ENCODE data around the gene SLC1A2. TPM values are rescaled to one million over a fixed set of nuclear protein-coding genes. Genes with fewer than 3 reads are reported as not detected.

The SLC1A2 gene
- 54.3 TPM for total RNA-seq (ENCODE audit: unreplicated experiment)
- long read RNA-seq, partial matches to known transcripts, result 0 of 3 reads
- long read RNA-seq, other reads (novel, unspliced or antisense), result 1 of 3 reads

DNA sequence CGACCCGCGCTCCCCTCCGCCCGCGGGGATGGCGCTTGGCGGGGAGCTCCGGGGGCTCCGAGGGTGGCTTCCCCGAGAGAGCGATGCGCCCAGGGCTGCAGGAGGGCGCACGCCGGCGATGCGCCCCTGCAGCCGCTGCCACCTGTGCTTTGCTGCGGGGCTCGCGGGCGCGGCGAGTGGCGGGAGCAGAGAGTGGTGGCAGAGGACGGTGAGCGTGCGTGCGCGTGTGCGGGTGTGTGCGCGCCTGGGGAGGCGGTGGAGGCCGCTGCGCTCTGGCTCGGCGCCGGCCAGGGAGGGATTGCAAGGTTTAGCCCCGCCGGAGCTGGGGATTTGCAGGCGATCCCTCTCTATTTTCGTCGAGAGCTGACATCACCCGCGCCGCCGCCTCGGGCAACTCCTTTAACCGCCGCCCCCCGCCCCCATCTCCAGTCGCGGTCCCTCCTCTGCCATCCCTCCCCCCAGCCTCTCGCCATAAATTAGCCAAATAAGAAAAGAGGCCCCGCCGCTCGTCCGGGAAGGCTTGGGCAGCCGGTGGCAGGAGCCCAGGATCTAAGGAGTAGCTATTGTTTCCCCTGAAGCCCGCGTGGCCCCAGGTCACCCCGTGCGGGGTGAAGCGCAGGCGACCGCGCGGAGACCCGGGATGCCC is at the start of gene SLC1A2:
Gene SLC1A2, minus strand, starts transcription at position 375 of the 646 bp plus-strand sequence. CDS start 592 bp downstream, outside the sequence.
- Mint-ChIP-seq H3K4me1 (ENCODE audit: low read depth, unreplicated experiment) (peaks cover 17% of the 10 kb centered on the region), H3K27ac (ENCODE audit: unreplicated experiment) (peak within 1 kb of the TSS; percentile 94), H3K4me3 (ENCODE audit: unreplicated experiment) (peak within 1 kb of the TSS; percentile 97), H3K9me3 (ENCODE audit: unreplicated experiment) (peaks cover 21% of the 10 kb centered on the region), H3K36me3 (ENCODE audit: unreplicated experiment) (peaks cover 4% of the 10 kb centered on the region), H3K27me3 (ENCODE audit: unreplicated experiment) (peaks cover 12% of the 10 kb centered on the region)
- TF ChIP-seq, protein P1, sequence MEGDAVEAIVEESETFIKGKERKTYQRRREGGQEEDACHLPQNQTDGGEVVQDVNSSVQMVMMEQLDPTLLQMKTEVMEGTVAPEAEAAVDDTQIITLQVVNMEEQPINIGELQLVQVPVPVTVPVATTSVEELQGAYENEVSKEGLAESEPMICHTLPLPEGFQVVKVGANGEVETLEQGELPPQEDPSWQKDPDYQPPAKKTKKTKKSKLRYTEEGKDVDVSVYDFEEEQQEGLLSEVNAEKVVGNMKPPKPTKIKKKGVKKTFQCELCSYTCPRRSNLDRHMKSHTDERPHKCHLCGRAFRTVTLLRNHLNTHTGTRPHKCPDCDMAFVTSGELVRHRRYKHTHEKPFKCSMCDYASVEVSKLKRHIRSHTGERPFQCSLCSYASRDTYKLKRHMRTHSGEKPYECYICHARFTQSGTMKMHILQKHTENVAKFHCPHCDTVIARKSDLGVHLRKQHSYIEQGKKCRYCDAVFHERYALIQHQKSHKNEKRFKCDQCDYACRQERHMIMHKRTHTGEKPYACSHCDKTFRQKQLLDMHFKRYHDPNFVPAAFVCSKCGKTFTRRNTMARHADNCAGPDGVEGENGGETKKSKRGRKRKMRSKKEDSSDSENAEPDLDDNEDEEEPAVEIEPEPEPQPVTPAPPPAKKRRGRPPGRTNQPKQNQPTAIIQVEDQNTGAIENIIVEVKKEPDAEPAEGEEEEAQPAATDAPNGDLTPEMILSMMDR (IDR thresholded peaks at IDR 0.05; ENCODE audit: partially characterized antibody, unreplicated experiment), result no peak
- peak; percentile 87 for DNase-seq

GRCh38 chr11:35466058-35466457 is 46.7 kb upstream of the SLC1A2 start:
- Mint-ChIP-seq H3K9me3 (ENCODE audit: unreplicated experiment) (peaks cover 8% of the 10 kb centered on the region), H3K27me3 (ENCODE audit: unreplicated experiment) (peaks cover 7% of the 10 kb centered on the region), H3K4me1 (ENCODE audit: low read depth, unreplicated experiment) (peaks cover 17% of the 10 kb centered on the region), H3K36me3 (ENCODE audit: unreplicated experiment) (no peaks in the 10 kb centered on the region), H3K27ac (ENCODE audit: unreplicated experiment) (no peak overlapping the region), H3K4me3 (ENCODE audit: unreplicated experiment) (no peak overlapping the region)
- TF ChIP-seq, protein P1 (IDR thresholded peaks at IDR 0.05; ENCODE audit: partially characterized antibody, unreplicated experiment), result no peak
- DNase-seq, result no peak

- Mint-ChIP-seq H3K27me3 (ENCODE audit: unreplicated experiment) (peaks cover 3% of the 10 kb centered on the region), H3K36me3 (ENCODE audit: unreplicated experiment) (no peaks in the 10 kb centered on the region)
Observed at GRCh38 chr11:35464308-35464707, 45.0 kb upstream of the SLC1A2 start.

DNA sequence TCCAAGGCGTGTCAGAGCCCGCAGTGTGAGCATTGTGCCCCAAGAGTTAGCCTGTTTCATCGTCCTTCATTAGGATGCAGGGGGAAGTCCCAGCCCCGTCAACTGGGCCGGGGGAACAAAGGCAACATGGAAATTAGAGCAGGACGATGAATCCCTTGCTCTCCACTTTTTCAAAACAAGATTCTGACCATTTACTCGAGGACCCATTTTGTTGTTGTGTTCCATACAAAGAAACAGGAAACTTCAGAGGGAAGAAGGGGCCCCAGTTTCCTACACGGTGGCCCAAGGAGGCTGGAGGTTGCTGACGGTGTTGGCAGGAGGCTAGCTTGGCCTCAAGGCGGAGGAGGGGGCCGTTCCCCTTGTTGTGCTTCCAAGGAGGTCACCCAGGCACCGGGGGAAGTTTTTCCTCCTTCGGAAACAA is 44.0 kb upstream of the SLC1A2 start:
- no peak for DNase-seq
- TF ChIP-seq, protein P1 (IDR thresholded peaks at IDR 0.05; ENCODE audit: partially characterized antibody, unreplicated experiment), result no peak
- H3K27ac Mint-ChIP-seq (ENCODE audit: unreplicated experiment), result no peak overlapping the region
- no peaks in the 10 kb centered on the region for H3K36me3 Mint-ChIP-seq (ENCODE audit: unreplicated experiment)
- no peaks in the 10 kb centered on the region for H3K9me3 Mint-ChIP-seq (ENCODE audit: unreplicated experiment)
- H3K4me3 Mint-ChIP-seq (ENCODE audit: unreplicated experiment), result no peak overlapping the region
- H3K4me1 Mint-ChIP-seq (ENCODE audit: low read depth, unreplicated experiment), result peaks cover 3% of the 10 kb centered on the region
- peaks cover 3% of the 10 kb centered on the region for H3K27me3 Mint-ChIP-seq (ENCODE audit: unreplicated experiment)

More at GRCh38 chr11:35464308-35464707, 45.0 kb upstream of the SLC1A2 start:
- TF ChIP-seq, protein P1 (IDR thresholded peaks at IDR 0.05; ENCODE audit: partially characterized antibody, unreplicated experiment), result no peak
- Mint-ChIP-seq H3K4me1 (ENCODE audit: low read depth, unreplicated experiment) (peaks cover 6% of the 10 kb centered on the region), H3K4me3 (ENCODE audit: unreplicated experiment) (no peak overlapping the region), H3K27ac (ENCODE audit: unreplicated experiment) (no peak overlapping the region), H3K9me3 (ENCODE audit: unreplicated experiment) (no peaks in the 10 kb centered on the region)
- no peak for DNase-seq

DNA sequence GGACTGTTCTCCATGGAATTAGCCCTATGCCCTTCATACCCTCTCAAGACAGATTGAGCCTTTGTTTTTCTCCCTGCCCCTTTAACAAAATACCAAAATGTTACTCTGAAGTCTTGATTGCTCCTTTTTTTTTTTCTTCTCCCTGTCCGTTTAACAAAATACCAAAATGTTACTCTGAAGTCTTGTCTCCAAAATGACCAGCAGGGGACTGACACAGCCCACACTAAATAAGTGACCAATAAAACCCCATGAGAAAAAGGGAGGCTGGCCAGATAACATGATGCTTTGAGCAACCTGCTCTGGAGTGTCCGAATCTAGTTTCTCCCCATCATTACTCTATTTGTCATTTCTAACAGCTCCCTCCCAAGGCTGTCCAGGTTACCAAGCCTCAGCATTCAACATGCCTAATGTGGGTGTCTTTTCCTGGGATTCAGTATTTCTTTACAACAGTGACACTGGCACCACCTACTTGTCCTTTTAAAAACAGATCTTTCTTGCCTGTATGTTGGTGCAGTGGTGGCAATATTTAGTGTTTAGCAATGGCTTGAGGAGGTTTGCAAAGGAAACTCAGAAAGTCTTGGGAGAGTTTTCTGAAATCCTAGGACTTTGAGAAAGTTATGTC is 42.7 kb upstream of the SLC1A2 start:
- Mint-ChIP-seq H3K4me3 (ENCODE audit: unreplicated experiment) (no peak overlapping the region), H3K9me3 (ENCODE audit: unreplicated experiment) (no peaks in the 10 kb centered on the region), H3K27me3 (ENCODE audit: unreplicated experiment) (peaks cover 3% of the 10 kb centered on the region), H3K4me1 (ENCODE audit: low read depth, unreplicated experiment) (peaks cover under 1% of the 10 kb centered on the region), H3K36me3 (ENCODE audit: unreplicated experiment) (no peaks in the 10 kb centered on the region), H3K27ac (ENCODE audit: unreplicated experiment) (no peak overlapping the region)
- TF ChIP-seq, protein P1 (IDR thresholded peaks at IDR 0.05; ENCODE audit: partially characterized antibody, unreplicated experiment), result no peak
- DNase-seq, result no peak
